Vagina (tissue), 2 donors: ENCODE data around the gene PNP. TPM values are rescaled to one million over a fixed set of nuclear protein-coding genes. Genes with fewer than 3 reads are reported as not detected.
"Not testable (repeated sequence)": the region's sequence is repeated elsewhere in the genome, so short reads cannot be mapped to it uniquely, and the experiment has no call there.

Experiments used
- DNase-seq, 2 donors: peaks; one replicate each; pipeline ENCODE4 v3.0.0-alpha.2; 2017; ENCODE audit errors: extremely low spot score in 2 of 2
- H3K27ac ChIP-seq: fragments of 200-600 bp; sonication (generic); one replicate; pipeline ENCODE4 v1.5.1; 2019
- H3K27me3 ChIP-seq: fragments of 200-600 bp; sonication (generic); one replicate; pipeline ENCODE4 v1.5.1; 2019
- H3K36me3 ChIP-seq, 2 donors: fragments of 200-600 bp; sonication (generic); one replicate each; pipeline ENCODE4 v1.5.1; 2017 to 2019
- H3K4me1 ChIP-seq: fragments of 200-600 bp; sonication (generic); one replicate; pipeline ENCODE4 v1.5.1; 2019
- H3K4me3 ChIP-seq, 2 donors: fragments of 200-600 bp; sonication (generic); 1 replicate in 1 of 2; 2 replicates in 1 of 2; pipeline ENCODE4 v1.5.1; 2016 to 2019
- H3K9me3 ChIP-seq: fragments of 200-600 bp; sonication (generic); one replicate; pipeline ENCODE4 v1.5.1; 2019
- POLR2A ChIP-seq, 2 donors: fragments of 450-650 bp; IDR thresholded peaks; one replicate each; pipeline ENCODE4 v1.6.1; 2017; ENCODE audit warnings: antibody characterized with exemption in 2 of 2, mild to moderate bottlenecking in 2 of 2, moderate library complexity in 2 of 2
- POLR2AphosphoS5 ChIP-seq, 2 donors: sonication (generic); formaldehyde crosslinking; IDR thresholded peaks; one replicate each; pipeline ENCODE4 v1.9.0; 2017; ENCODE audit warnings: antibody characterized with exemption in 2 of 2, mild to moderate bottlenecking in 2 of 2, low read depth in 1 of 2; ENCODE audit not compliant: insufficient read depth in 1 of 2
- intact Hi-C: fragments of 100-400 bp; cut with DNase I; formaldehyde crosslinking; loops from one replicate; pipeline ENCODE4 v1.15.1; 2023
- total RNA-seq: library from RNA; depleted of rRNA; stranded (reverse); fragments of >200 nt; gene quantifications from one replicate; pipeline ENCODE4 v1.2.3, GENCODE V29; 2016
- TF ChIP-seq, protein P1 (sequence below), 3 experiments: fragments of 450-650 bp in 2 of 3; fragments of 200-600 bp in 1 of 3; sonication (generic) in 1 of 3; IDR thresholded peaks; one replicate each; pipeline ENCODE4 v1.5.1; 2017 to 2019; ENCODE audit warnings: antibody characterized with exemption in 3 of 3, mild to moderate bottlenecking in 2 of 3, moderate library complexity in 2 of 3

Gene PNP
- total RNA-seq, 1 donor from 2014 or later = 64.6 TPM

DNA sequence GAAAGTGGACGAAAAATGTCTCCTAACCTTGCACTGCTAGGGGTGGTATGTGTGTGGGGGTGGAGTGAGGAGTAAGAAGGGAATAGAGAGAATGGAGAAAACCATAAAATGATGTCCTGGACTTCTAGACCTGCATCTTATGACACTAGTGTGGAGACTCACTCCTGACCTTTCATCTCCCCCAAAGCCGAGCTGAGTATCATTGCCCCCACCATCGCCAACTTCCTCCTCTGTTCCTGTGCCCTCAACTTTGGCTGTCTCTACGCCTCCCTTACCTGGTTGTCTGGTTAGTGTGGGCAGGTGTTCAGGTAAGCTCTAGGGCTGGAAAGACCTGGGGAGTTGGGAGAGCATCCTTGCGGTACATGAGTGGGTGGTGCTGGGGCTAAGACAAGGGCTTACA lies 28.7 kb upstream of the PNP start:
- Histone ChIP-seq H3K27ac (no peak overlapping the region), H3K9me3 (no peaks in the 10 kb centered on the region), H3K4me3 (no peak overlapping the region), H3K36me3 (no peaks in the 10 kb centered on the region), H3K27me3 (no peaks in the 10 kb centered on the region), H3K4me1 (peaks cover 2% of the 10 kb centered on the region)
- TF ChIP-seq POLR2A (IDR thresholded peaks at IDR 0.05) = no peak
- TF ChIP-seq, protein P1, sequence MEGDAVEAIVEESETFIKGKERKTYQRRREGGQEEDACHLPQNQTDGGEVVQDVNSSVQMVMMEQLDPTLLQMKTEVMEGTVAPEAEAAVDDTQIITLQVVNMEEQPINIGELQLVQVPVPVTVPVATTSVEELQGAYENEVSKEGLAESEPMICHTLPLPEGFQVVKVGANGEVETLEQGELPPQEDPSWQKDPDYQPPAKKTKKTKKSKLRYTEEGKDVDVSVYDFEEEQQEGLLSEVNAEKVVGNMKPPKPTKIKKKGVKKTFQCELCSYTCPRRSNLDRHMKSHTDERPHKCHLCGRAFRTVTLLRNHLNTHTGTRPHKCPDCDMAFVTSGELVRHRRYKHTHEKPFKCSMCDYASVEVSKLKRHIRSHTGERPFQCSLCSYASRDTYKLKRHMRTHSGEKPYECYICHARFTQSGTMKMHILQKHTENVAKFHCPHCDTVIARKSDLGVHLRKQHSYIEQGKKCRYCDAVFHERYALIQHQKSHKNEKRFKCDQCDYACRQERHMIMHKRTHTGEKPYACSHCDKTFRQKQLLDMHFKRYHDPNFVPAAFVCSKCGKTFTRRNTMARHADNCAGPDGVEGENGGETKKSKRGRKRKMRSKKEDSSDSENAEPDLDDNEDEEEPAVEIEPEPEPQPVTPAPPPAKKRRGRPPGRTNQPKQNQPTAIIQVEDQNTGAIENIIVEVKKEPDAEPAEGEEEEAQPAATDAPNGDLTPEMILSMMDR (IDR thresholded peaks at IDR 0.05) = no peak
- no peak for TF ChIP-seq POLR2AphosphoS5 (IDR thresholded peaks at IDR 0.05; ENCODE audit: insufficient read depth in 1 of 2, low read depth in 1 of 2)
- intact Hi-C loops = no loop called here
- no peak for DNase-seq

DNA sequence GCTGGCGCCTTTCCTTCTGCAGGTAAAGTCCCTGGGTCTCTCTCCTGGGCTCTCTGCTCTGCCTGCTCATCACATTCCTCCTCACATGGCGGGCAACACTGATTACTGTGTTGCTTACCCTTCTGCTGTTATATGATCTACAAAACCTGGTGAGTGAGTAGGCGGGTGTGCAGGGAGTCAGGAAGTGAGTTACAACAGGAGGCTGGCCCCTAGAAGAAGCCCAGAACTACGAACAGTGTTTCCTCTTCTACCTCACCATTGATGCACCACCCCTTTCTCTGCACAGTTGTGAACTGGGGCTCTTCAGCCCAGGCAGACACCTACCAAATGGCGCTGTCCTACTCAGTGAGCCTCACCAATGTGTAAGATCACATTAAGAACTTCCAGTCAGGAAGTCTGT lies 28.3 kb upstream of the PNP start:
- Histone ChIP-seq H3K27me3 (no peaks in the 10 kb centered on the region), H3K4me1 (no peaks in the 10 kb centered on the region), H3K27ac (no peak overlapping the region), H3K36me3 (no peaks in the 10 kb centered on the region), H3K9me3 (no peaks in the 10 kb centered on the region), H3K4me3 (no peak overlapping the region)
- TF ChIP-seq POLR2A (IDR thresholded peaks at IDR 0.05) (no peak), POLR2AphosphoS5 (IDR thresholded peaks at IDR 0.05; ENCODE audit: insufficient read depth in 1 of 2, low read depth in 1 of 2) (no peak)
- TF ChIP-seq, protein P1 (IDR thresholded peaks at IDR 0.05) = no peak
- intact Hi-C loops = no loop called here
- no peak for DNase-seq

DNA sequence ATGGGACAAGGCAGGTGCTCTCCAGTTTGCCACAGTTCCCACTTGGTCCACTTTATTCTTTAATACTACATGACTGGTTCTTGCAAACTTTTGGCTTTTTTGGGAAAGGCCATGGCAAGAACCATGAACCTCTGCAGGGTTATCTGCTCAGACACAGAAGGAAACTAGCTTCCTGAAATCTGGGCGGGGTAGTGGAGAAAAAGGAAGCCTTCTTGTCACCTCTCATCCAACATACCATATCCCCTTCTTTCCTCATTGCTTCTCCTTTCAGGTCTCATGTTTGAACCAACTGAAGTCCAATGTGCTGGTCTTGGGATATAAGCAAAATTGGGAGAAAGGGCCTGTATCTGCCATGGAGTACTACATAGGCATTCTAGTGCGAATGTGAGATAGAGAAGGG lies 27.7 kb upstream of the PNP start:
- H3K4me3 ChIP-seq = no peak overlapping the region
- H3K9me3 ChIP-seq = no peaks in the 10 kb centered on the region
- no peaks in the 10 kb centered on the region for H3K4me1 ChIP-seq
- DNase-seq = no peak
- no peak for TF ChIP-seq POLR2A (IDR thresholded peaks at IDR 0.05)
- TF ChIP-seq, protein P1 (IDR thresholded peaks at IDR 0.05) = no peak
- no peak for TF ChIP-seq POLR2AphosphoS5 (IDR thresholded peaks at IDR 0.05; ENCODE audit: insufficient read depth in 1 of 2, low read depth in 1 of 2)
- no peaks in the 10 kb centered on the region for H3K27me3 ChIP-seq
- H3K27ac ChIP-seq = no peak overlapping the region
- H3K36me3 ChIP-seq = peaks cover 0 to 3% of the 10 kb centered on the region in 2 donors
- intact Hi-C loops = no loop called here

DNA sequence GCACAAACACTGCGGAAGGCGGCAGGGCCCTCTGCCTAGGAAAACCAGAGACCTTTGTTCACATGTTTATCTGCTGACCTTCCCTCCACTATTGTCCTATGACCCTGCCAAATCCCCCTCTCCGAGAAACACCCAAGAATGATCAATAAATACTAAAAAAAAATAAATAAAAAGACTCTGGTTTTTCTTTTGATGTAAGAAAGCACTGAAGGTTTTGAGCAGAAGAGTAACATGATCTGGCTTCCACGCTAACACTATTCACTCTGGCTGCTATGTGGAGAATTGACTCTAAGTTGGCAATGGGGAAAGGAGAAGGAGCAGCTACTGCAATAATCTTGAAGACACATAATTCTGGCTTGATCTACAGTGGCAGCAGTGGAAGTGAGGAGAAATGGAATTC lies 25.6 kb upstream of the PNP start:
- intact Hi-C loops, H3K27me3 ChIP-seq, H3K27ac ChIP-seq, DNase-seq, H3K4me3 ChIP-seq, H3K4me1 ChIP-seq, H3K9me3 ChIP-seq: not testable (repeated sequence)
- peaks cover 0 to 25% of the 10 kb centered on the region in 2 donors for H3K36me3 ChIP-seq

DNA sequence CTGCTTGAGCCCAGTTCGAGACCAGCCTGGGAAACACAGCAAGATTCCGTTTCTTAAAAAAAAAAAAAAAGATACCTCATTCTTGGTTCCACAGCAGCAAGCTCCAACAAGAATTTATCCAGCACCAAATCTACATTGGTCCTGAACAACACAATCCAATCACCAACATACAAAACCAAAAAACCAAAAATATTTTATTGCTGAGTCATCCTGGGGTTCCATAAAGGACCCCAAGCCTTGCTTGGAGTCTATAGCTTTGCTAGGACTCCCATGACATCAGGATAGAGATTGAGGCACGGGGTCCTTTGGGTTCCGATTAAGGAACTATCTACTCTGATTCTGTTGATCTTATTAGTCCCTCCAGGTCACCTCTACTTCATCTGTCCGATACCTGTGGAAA lies 22.3 kb upstream of the PNP start:
- intact Hi-C loops = no loop called here
- no peak for DNase-seq
- Histone ChIP-seq H3K36me3 (peaks cover 0 to 57% of the 10 kb centered on the region in 2 donors), H3K9me3 (no peaks in the 10 kb centered on the region), H3K4me1 (no peaks in the 10 kb centered on the region), H3K4me3 (no peak overlapping the region), H3K27me3 (no peaks in the 10 kb centered on the region), H3K27ac (no peak overlapping the region)
- TF ChIP-seq POLR2A (IDR thresholded peaks at IDR 0.05) (no peak), POLR2AphosphoS5 (IDR thresholded peaks at IDR 0.05; ENCODE audit: insufficient read depth in 1 of 2, low read depth in 1 of 2) (no peak)
- TF ChIP-seq, protein P1 (IDR thresholded peaks at IDR 0.05) = no peak

DNA sequence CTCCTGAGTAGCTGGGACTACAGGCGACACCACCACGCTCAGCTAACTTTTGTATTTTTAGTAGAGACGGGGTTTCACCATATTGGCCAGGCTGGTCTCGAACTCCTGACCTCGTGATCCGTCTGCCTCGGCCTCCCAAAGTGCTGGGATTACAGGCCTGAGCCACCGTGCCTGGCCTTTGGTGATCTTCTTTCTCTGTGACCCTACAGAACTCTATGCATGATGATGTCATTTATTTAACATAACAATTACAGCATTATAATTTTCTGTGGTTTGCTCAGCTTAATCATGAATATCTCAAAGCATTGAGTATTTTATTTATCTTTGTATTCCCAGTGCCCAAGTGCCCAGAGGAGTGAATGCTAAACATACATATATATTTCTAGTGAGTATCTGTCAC lies 16.4 kb upstream of the PNP start:
- intact Hi-C loops, H3K4me3 ChIP-seq, H3K9me3 ChIP-seq, H3K27ac ChIP-seq, DNase-seq, H3K27me3 ChIP-seq: not testable (repeated sequence)
- peaks cover 23% of the 10 kb centered on the region for H3K4me1 ChIP-seq
- peaks cover 0 to 62% of the 10 kb centered on the region in 2 donors for H3K36me3 ChIP-seq
